Measurements from ENCODE around the gene LCP2. TPM values are rescaled to one million over a fixed set of nuclear protein-coding genes. Genes with fewer than 3 reads are reported as not detected.
A peak's percentile ranks its signal among the peaks of the same experiment; 100 is the strongest.

Gene LCP2
- total and polyA plus RNA-seq, 2 donors from 2014 or later = 4.6 to 48.8 TPM

GRCh38 chr5:170315154-170315553 lies 17.6 kb upstream of the LCP2 start:
- H3K4me1 ChIP-seq (ENCODE audit: control insufficient read depth in 2 of 3, insufficient read depth in 2 of 3, low read depth in 1 of 3, low read length in 3 of 3) = peaks cover 2 to 5% (median 3%) of the 10 kb centered on the region in 3 donors
- H3K27me3 ChIP-seq (ENCODE audit: control insufficient read depth, insufficient read depth, low read length) = no peaks in the 10 kb centered on the region
- no peak overlapping the region for H3K9ac ChIP-seq (ENCODE audit: low read length in 3 of 3)
- FAIRE-seq (no peak), DNase-seq (peak in 4 of 5 donors; percentile 48 to 89 (median 77))
- no peaks in the 10 kb centered on the region for H3K9me3 ChIP-seq (ENCODE audit: control insufficient read depth in 2 of 3, insufficient read depth in 1 of 3, low read length in 3 of 3)
- TF ChIP-seq CTCF (IDR thresholded peaks at IDR 0.05; ENCODE audit: borderline replicate concordance, extremely low read depth, insufficient read depth) = no peak
- no peaks in the 10 kb centered on the region for H3K36me3 ChIP-seq (ENCODE audit: control insufficient read depth in 2 of 3, insufficient read depth in 3 of 3, low read length in 3 of 3)
- intact Hi-C loops (cut with DNase I) = no loop called here
- H3K4me3 ChIP-seq (ENCODE audit: low read length in 3 of 3) = no peak overlapping the region
- H3K27ac ChIP-seq (ENCODE audit: low read depth in 2 of 2, low read length in 2 of 2) = peak overlapping the region in 1 of 2 donors; percentile 79

- intact Hi-C loops (cut with DNase I) = no loop called here
- H3K27ac ChIP-seq (ENCODE audit: low read depth in 2 of 2, low read length in 2 of 2) = peak overlapping the region in 1 of 2 donors; percentile 79
- peaks cover 2 to 5% (median 3%) of the 10 kb centered on the region in 3 donors for H3K4me1 ChIP-seq (ENCODE audit: control insufficient read depth in 2 of 3, insufficient read depth in 2 of 3, low read depth in 1 of 3, low read length in 3 of 3)
- no peak for DNase-seq
- no peak overlapping the region for H3K4me3 ChIP-seq (ENCODE audit: low read length in 3 of 3)
- no peak for FAIRE-seq
- H3K9me3 ChIP-seq (ENCODE audit: control insufficient read depth in 2 of 3, insufficient read depth in 1 of 3, low read length in 3 of 3) = no peaks in the 10 kb centered on the region
- H3K9ac ChIP-seq (ENCODE audit: low read length in 3 of 3) = no peak overlapping the region
- no peak for TF ChIP-seq CTCF (IDR thresholded peaks at IDR 0.05; ENCODE audit: borderline replicate concordance, extremely low read depth, insufficient read depth)
- H3K27me3 ChIP-seq (ENCODE audit: control insufficient read depth, insufficient read depth, low read length) = no peaks in the 10 kb centered on the region
- no peaks in the 10 kb centered on the region for H3K36me3 ChIP-seq (ENCODE audit: control insufficient read depth in 2 of 3, insufficient read depth in 3 of 3, low read length in 3 of 3)
These were observed 17.0 kb upstream of the LCP2 start for GRCh38 chr5:170314541-170315095.

DNA sequence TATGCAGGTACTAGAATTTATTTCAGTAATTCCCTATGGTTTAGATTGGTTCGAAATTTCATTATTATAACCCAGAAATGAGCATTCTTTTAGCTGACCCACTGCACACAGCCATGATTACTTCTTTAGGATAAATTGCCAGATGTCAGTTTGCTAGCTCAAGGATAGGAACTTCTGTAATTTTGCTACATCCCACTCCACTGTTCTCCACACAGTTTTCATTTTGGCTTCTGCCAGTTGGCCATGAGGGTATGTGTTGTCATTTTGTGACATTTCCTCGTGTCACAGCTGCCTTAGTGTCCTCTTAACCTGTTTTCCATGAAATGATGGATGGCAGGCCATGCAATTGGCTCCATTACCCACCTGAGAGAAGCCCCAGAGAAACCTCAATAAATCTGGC lies 16.2 kb upstream of the LCP2 start:
- FAIRE-seq (no peak), DNase-seq (no peak)
- Histone ChIP-seq H3K27me3 (ENCODE audit: control insufficient read depth, insufficient read depth, low read length) (no peaks in the 10 kb centered on the region), H3K4me3 (ENCODE audit: low read length in 3 of 3) (no peak overlapping the region), H3K9ac (ENCODE audit: low read length in 3 of 3) (no peak overlapping the region), H3K4me1 (ENCODE audit: control insufficient read depth in 2 of 3, insufficient read depth in 2 of 3, low read depth in 1 of 3, low read length in 3 of 3) (peaks cover 2 to 5% (median 3%) of the 10 kb centered on the region in 3 donors), H3K9me3 (ENCODE audit: control insufficient read depth in 2 of 3, insufficient read depth in 1 of 3, low read length in 3 of 3) (no peaks in the 10 kb centered on the region), H3K27ac (ENCODE audit: low read depth in 2 of 2, low read length in 2 of 2) (peak overlapping the region in 1 of 2 donors; percentile 79), H3K36me3 (ENCODE audit: control insufficient read depth in 2 of 3, insufficient read depth in 3 of 3, low read length in 3 of 3) (no peaks in the 10 kb centered on the region)
- intact Hi-C loops (cut with DNase I) = no loop called here
- no peak for TF ChIP-seq CTCF (IDR thresholded peaks at IDR 0.05; ENCODE audit: borderline replicate concordance, extremely low read depth, insufficient read depth)

GRCh38 chr5:170313344-170313743 lies 15.8 kb upstream of the LCP2 start:
- intact Hi-C loops (cut with DNase I) = no loop called here
- no peak for TF ChIP-seq CTCF (IDR thresholded peaks at IDR 0.05; ENCODE audit: borderline replicate concordance, extremely low read depth, insufficient read depth)

More at GRCh38 chr5:170313344-170313743, 15.8 kb upstream of the LCP2 start:
- no peak overlapping the region for H3K27ac ChIP-seq (ENCODE audit: low read depth in 2 of 2, low read length in 2 of 2)
- H3K9me3 ChIP-seq (ENCODE audit: control insufficient read depth in 2 of 3, insufficient read depth in 1 of 3, low read length in 3 of 3) = no peaks in the 10 kb centered on the region
- no peak for FAIRE-seq
- H3K4me3 ChIP-seq (ENCODE audit: low read length in 3 of 3) = no peak overlapping the region
- H3K4me1 ChIP-seq (ENCODE audit: control insufficient read depth in 2 of 3, insufficient read depth in 2 of 3, low read depth in 1 of 3, low read length in 3 of 3) = peaks cover 2 to 5% (median 3%) of the 10 kb centered on the region in 3 donors
- no peak for DNase-seq
- H3K9ac ChIP-seq (ENCODE audit: low read length in 3 of 3) = no peak overlapping the region
- H3K36me3 ChIP-seq (ENCODE audit: control insufficient read depth in 2 of 3, insufficient read depth in 3 of 3, low read length in 3 of 3) = no peaks in the 10 kb centered on the region
- no peaks in the 10 kb centered on the region for H3K27me3 ChIP-seq (ENCODE audit: control insufficient read depth, insufficient read depth, low read length)

All from kidney (tissue), 14 donors.